Measurements from ENCODE around the gene FEN1. TPM values are rescaled to one million over a fixed set of nuclear protein-coding genes. Genes with fewer than 3 reads are reported as not detected.

FEN1 gene
- total and polyA plus RNA-seq, 2 of the 13 experiments (the other 11 are each of a cell fraction or from before 2014, with no cell fraction given) = 12.4 to 102 TPM

GRCh38 chr11:61756452-61757212 is 36.1 kb upstream of the FEN1 start (continued):
- TF ChIP-seq ZHX2 (IDR thresholded peaks at IDR 0.05; ENCODE audit: low read depth) (peak; percentile 70; the same call in 1 of the 2 replicates), ZHX2 (CRISPR knock-in tag; IDR thresholded peaks at IDR 0.05; ENCODE audit: borderline replicate concordance) (peak; percentile 42; the same call in 1 of the 2 replicates), NPAS2 (CRISPR knock-in tag; IDR thresholded peaks at IDR 0.05; ENCODE audit: borderline replicate concordance) (0 out of 2 replicates have a peak, but pooled peaks have one; percentile 34), BCLAF1 (IDR thresholded peaks at IDR 0.05) (no peak), MYPOP (CRISPR knock-in tag; IDR thresholded peaks at IDR 0.05) (peak; percentile 69; the same call in 1 of the 2 replicates), MTA1 (CRISPR knock-in tag; IDR thresholded peaks at IDR 0.05; ENCODE audit: borderline replicate concordance) (peak; percentile 56), ZBTB7A (CRISPR knock-in tag; IDR thresholded peaks at IDR 0.05) (peak; percentile 54), ZBTB37 (CRISPR knock-in tag; IDR thresholded peaks at IDR 0.05) (no peak), PAX8 (CRISPR knock-in tag; IDR thresholded peaks at IDR 0.05; ENCODE audit: borderline replicate concordance) (no peak), NFKB2 (CRISPR knock-in tag; IDR thresholded peaks at IDR 0.05; ENCODE audit: borderline replicate concordance) (peak; percentile 66; the same call in 1 of the 2 replicates), GZF1 (CRISPR knock-in tag; IDR thresholded peaks at IDR 0.05) (no peak), ATF4 (CRISPR knock-in tag; IDR thresholded peaks at IDR 0.05) (peak in 1 of 2 experiments; percentile 76; a peak in 2 of 4 replicates), ZNF607 (CRISPR knock-in tag; IDR thresholded peaks at IDR 0.05; ENCODE audit: borderline replicate concordance) (0 out of 2 replicates have a peak, but pooled peaks have one; percentile 46), POLR2G (IDR thresholded peaks at IDR 0.05; ENCODE audit: low read depth, low read length) (peak; percentile 97)
